NB4 (cell line): Measurements from ENCODE around the gene TMEFF1.

Experiments used
- MYC ChIP-seq: IDR thresholded peaks from 2 replicates; pipeline ENCODE4 v1.6.1; 2011; ENCODE audit warnings: low read depth, low read length
- POLR2A ChIP-seq: IDR thresholded peaks from 2 replicates; pipeline ENCODE4 v1.6.1; 2011; ENCODE audit warnings: mild to moderate bottlenecking; ENCODE audit not compliant: insufficient read length; ENCODE audit errors: extremely low read depth
- TF ChIP-seq, protein P1 (sequence below): IDR thresholded peaks from one replicate; pipeline ENCODE4 v1.5.1; 2012; ENCODE audit warnings: low read depth, low read length
- TF ChIP-seq, protein P2 (sequence below): IDR thresholded peaks from 2 replicates; pipeline ENCODE4 v1.6.1; 2011; ENCODE audit warnings: low read depth, low read length

DNA sequence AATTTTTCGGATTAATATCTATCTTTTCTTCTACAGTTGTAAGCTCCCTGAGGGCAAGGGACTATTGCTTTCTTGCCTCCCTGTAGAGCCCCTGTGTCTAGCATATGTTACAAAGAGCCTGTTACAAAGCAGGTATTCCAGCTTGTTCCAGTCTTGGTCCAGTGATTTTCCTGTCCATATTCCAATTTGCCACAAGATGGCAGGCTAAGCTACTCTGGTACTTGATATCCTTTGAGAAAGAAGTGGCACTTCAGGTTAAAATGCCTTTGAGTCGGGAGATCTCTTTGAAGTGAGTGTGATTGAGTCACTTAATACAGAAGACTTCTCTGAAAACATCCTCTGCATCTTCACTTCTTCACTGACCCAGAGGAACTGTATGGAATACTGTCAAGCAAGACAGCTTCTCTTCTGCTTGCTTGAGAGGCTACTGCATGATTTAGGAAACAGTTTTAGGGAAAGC lies 129.4 kb downstream of the TMEFF1 start:
- TF ChIP-seq, protein P1, sequence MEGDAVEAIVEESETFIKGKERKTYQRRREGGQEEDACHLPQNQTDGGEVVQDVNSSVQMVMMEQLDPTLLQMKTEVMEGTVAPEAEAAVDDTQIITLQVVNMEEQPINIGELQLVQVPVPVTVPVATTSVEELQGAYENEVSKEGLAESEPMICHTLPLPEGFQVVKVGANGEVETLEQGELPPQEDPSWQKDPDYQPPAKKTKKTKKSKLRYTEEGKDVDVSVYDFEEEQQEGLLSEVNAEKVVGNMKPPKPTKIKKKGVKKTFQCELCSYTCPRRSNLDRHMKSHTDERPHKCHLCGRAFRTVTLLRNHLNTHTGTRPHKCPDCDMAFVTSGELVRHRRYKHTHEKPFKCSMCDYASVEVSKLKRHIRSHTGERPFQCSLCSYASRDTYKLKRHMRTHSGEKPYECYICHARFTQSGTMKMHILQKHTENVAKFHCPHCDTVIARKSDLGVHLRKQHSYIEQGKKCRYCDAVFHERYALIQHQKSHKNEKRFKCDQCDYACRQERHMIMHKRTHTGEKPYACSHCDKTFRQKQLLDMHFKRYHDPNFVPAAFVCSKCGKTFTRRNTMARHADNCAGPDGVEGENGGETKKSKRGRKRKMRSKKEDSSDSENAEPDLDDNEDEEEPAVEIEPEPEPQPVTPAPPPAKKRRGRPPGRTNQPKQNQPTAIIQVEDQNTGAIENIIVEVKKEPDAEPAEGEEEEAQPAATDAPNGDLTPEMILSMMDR = peak; percentile 52
- no peak for TF ChIP-seq POLR2A
- TF ChIP-seq, protein P2, sequence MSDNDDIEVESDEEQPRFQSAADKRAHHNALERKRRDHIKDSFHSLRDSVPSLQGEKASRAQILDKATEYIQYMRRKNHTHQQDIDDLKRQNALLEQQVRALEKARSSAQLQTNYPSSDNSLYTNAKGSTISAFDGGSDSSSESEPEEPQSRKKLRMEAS = no peak
- TF ChIP-seq MYC = no peak
